Measurements from ENCODE around the gene NUP98. TPM values are rescaled to one million over a fixed set of nuclear protein-coding genes. Genes with fewer than 3 reads are reported as not detected.

NUP98 gene
- total RNA-seq, 1 donor from 2014 or later, result 80.3 TPM

GRCh38 chr11:3637201-3637600 lies 160.2 kb downstream of the NUP98 start:
- no peak for DNase-seq (ENCODE audit: low spot score, unreplicated experiment)
- H3K27me3 Mint-ChIP-seq, result peaks cover 22% of the 10 kb centered on the region
- H3K36me3 Mint-ChIP-seq (ENCODE audit: insufficient read depth), result peaks cover 1% of the 10 kb centered on the region
- H3K27ac Mint-ChIP-seq, result no peak overlapping the region
- peaks cover 2% of the 10 kb centered on the region for H3K4me1 Mint-ChIP-seq (ENCODE audit: low read depth)
- no peaks in the 10 kb centered on the region for H3K9me3 Mint-ChIP-seq (ENCODE audit: low read depth)
- H3K4me3 Mint-ChIP-seq (ENCODE audit: low read depth), result no peak overlapping the region
- TF ChIP-seq CTCF (IDR thresholded peaks at IDR 0.05; ENCODE audit: unreplicated experiment), result no peak

- H3K36me3 Mint-ChIP-seq (ENCODE audit: insufficient read depth), result peaks cover 1% of the 10 kb centered on the region
- peaks cover 2% of the 10 kb centered on the region for H3K4me1 Mint-ChIP-seq (ENCODE audit: low read depth)
- DNase-seq (ENCODE audit: low spot score, unreplicated experiment), result no peak
- H3K27me3 Mint-ChIP-seq, result peaks cover 19% of the 10 kb centered on the region
- no peak overlapping the region for H3K4me3 Mint-ChIP-seq (ENCODE audit: low read depth)
- H3K9me3 Mint-ChIP-seq (ENCODE audit: low read depth), result no peaks in the 10 kb centered on the region
- H3K27ac Mint-ChIP-seq, result no peak overlapping the region
- TF ChIP-seq CTCF (IDR thresholded peaks at IDR 0.05; ENCODE audit: unreplicated experiment), result no peak
Measured at GRCh38 chr11:3635641-3636375, 161.5 kb downstream of the NUP98 start.

GRCh38 chr11:3632070-3632660 lies 165.2 kb downstream of the NUP98 start:
- Mint-ChIP-seq H3K27ac (no peak overlapping the region), H3K4me1 (ENCODE audit: low read depth) (peaks cover 2% of the 10 kb centered on the region), H3K4me3 (ENCODE audit: low read depth) (no peak overlapping the region), H3K9me3 (ENCODE audit: low read depth) (no peaks in the 10 kb centered on the region), H3K36me3 (ENCODE audit: insufficient read depth) (peaks cover 1% of the 10 kb centered on the region), H3K27me3 (peaks cover 11% of the 10 kb centered on the region)
- DNase-seq (ENCODE audit: low spot score, unreplicated experiment), result no peak
- no peak for TF ChIP-seq CTCF (IDR thresholded peaks at IDR 0.05; ENCODE audit: unreplicated experiment)

- no peak overlapping the region for H3K4me3 Mint-ChIP-seq (ENCODE audit: low read depth)
- H3K4me1 Mint-ChIP-seq (ENCODE audit: low read depth), result no peaks in the 10 kb centered on the region
- H3K27ac Mint-ChIP-seq, result no peak overlapping the region
Measured at GRCh38 chr11:3631331-3631730, 166.0 kb downstream of the NUP98 start.

GRCh38 chr11:3627291-3627690 lies 170.1 kb downstream of the NUP98 start:
- TF ChIP-seq CTCF (IDR thresholded peaks at IDR 0.05; ENCODE audit: unreplicated experiment), result no peak

More at GRCh38 chr11:3631331-3631730, 166.0 kb downstream of the NUP98 start:
- DNase-seq (ENCODE audit: low spot score, unreplicated experiment), result no peak
- no peak for TF ChIP-seq CTCF (IDR thresholded peaks at IDR 0.05; ENCODE audit: unreplicated experiment)
- peaks cover 7% of the 10 kb centered on the region for H3K27me3 Mint-ChIP-seq
- no peaks in the 10 kb centered on the region for H3K9me3 Mint-ChIP-seq (ENCODE audit: low read depth)
- H3K36me3 Mint-ChIP-seq (ENCODE audit: insufficient read depth), result no peaks in the 10 kb centered on the region

More at GRCh38 chr11:3627291-3627690, 170.1 kb downstream of the NUP98 start:
- H3K27ac Mint-ChIP-seq, result no peak overlapping the region
- no peaks in the 10 kb centered on the region for H3K36me3 Mint-ChIP-seq (ENCODE audit: insufficient read depth)
- no peaks in the 10 kb centered on the region for H3K9me3 Mint-ChIP-seq (ENCODE audit: low read depth)
- H3K4me1 Mint-ChIP-seq (ENCODE audit: low read depth), result no peaks in the 10 kb centered on the region
- H3K4me3 Mint-ChIP-seq (ENCODE audit: low read depth), result no peak overlapping the region
- no peaks in the 10 kb centered on the region for H3K27me3 Mint-ChIP-seq
- no peak for DNase-seq (ENCODE audit: low spot score, unreplicated experiment)
